ENCODE data around the gene KCP.

DNA sequence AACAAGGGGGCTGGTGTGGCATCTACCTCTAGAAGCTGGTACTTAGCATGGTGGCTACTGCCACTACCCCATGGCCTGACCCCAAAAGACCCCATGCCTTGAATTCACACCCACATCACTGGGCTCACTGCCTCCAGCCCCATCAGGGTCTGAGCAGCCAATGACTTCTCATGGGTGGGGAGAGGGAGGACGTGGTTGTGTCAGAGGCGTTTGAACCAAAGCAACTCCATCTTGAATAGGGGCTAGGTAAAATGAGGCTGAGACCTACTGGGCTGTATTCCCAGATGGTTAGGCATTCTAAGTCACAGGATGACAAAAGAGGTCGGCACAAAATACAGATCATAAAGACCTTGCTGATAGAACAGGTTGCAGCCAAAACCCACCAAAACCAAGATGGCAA lies 15.2 kb downstream of the KCP start:
- no peak for TF ChIP-seq REST (IDR thresholded peaks at IDR 0.05; ENCODE audit: low read depth)
- TF ChIP-seq RAD21 (IDR thresholded peaks at IDR 0.05; ENCODE audit: low read depth), result no peak
- no peak for TF ChIP-seq EP300 (IDR thresholded peaks at IDR 0.05; ENCODE audit: borderline replicate concordance)
- TF ChIP-seq YY1 (IDR thresholded peaks at IDR 0.05; ENCODE audit: low read depth), result no peak
